Sigmoid colon (tissue), 4 donors: ENCODE results near the gene SF3B2.

Experiments
- POLR2AphosphoS5 ChIP-seq, 4 donors: sonication (generic); formaldehyde crosslinking; IDR thresholded peaks; one replicate each; pipeline ENCODE4 v1.6.1; 2017; ENCODE audit warnings: antibody characterized with exemption in 4 of 4
- TF ChIP-seq, protein P1 (sequence below), 4 experiments: fragments of 450-650 bp in 3 of 4; fragments of 200-600 bp in 1 of 4; IDR thresholded peaks; one replicate each; pipeline ENCODE4 v1.5.1; 2016 to 2019; ENCODE audit warnings: antibody characterized with exemption in 4 of 4, mild to moderate bottlenecking in 3 of 4, moderate library complexity in 2 of 4

- TF ChIP-seq, protein P1, sequence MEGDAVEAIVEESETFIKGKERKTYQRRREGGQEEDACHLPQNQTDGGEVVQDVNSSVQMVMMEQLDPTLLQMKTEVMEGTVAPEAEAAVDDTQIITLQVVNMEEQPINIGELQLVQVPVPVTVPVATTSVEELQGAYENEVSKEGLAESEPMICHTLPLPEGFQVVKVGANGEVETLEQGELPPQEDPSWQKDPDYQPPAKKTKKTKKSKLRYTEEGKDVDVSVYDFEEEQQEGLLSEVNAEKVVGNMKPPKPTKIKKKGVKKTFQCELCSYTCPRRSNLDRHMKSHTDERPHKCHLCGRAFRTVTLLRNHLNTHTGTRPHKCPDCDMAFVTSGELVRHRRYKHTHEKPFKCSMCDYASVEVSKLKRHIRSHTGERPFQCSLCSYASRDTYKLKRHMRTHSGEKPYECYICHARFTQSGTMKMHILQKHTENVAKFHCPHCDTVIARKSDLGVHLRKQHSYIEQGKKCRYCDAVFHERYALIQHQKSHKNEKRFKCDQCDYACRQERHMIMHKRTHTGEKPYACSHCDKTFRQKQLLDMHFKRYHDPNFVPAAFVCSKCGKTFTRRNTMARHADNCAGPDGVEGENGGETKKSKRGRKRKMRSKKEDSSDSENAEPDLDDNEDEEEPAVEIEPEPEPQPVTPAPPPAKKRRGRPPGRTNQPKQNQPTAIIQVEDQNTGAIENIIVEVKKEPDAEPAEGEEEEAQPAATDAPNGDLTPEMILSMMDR (IDR thresholded peaks at IDR 0.05), result no peak
- no peak for TF ChIP-seq POLR2AphosphoS5 (IDR thresholded peaks at IDR 0.05)
Measured at GRCh38 chr11:66056501-66056900, 4.3 kb downstream of the SF3B2 start.
